Thyroid gland (tissue), 4 donors: ENCODE results near the gene TFPI2. TPM values are rescaled to one million over a fixed set of nuclear protein-coding genes. Genes with fewer than 3 reads are reported as not detected.

Experiments
- DNase-seq, 2 donors: peaks; one replicate each; pipeline ENCODE4 v3.0.0-alpha.2; 2019
- H3K27ac ChIP-seq, 3 donors: fragments of 200-600 bp; sonication (generic); 1 replicate in 2 of 3; 2 replicates in 1 of 3; pipeline ENCODE4 v1.5.1; 2016 to 2019; ENCODE audit warnings: mild to moderate bottlenecking in 1 of 3, moderate library complexity in 1 of 3
- H3K27me3 ChIP-seq: fragments of 200-600 bp; sonication (generic); one replicate; pipeline ENCODE4 v1.5.1; 2019
- H3K36me3 ChIP-seq, 2 donors: fragments of 200-600 bp; sonication (generic); one replicate each; pipeline ENCODE4 v1.5.1; 2016 to 2019
- H3K4me1 ChIP-seq, 2 donors: fragments of 200-600 bp; sonication (generic); one replicate each; pipeline ENCODE4 v1.5.1; 2017 to 2019
- H3K4me3 ChIP-seq, 3 donors: fragments of 200-600 bp; sonication (generic); replicated peaks in 1 of 3; 1 replicate in 2 of 3; 2 replicates in 1 of 3; pipeline ENCODE4 v1.5.1; 2016; ENCODE audit warnings: mild to moderate bottlenecking in 1 of 3
- H3K9me3 ChIP-seq: fragments of 200-600 bp; sonication (generic); one replicate; pipeline ENCODE4 v1.5.1; 2017
- POLR2A ChIP-seq, 2 donors: fragments of 450-650 bp; IDR thresholded peaks; one replicate each; pipeline ENCODE4 v1.6.1; 2017; ENCODE audit warnings: antibody characterized with exemption in 2 of 2, mild to moderate bottlenecking in 2 of 2, moderate library complexity in 1 of 2
- WGBS, 2 donors: methylation state at CpG; one replicate each; pipeline ENCODE4 v1.1.5; 2017; 5-methylcytosine and 5-hydroxymethylcytosine counted together
- intact Hi-C: fragments of 100-400 bp; cut with DNase I; formaldehyde crosslinking; loops from one replicate; pipeline ENCODE4 v1.15.1; 2023
- small RNA-seq: library from RNA; depleted of rRNA; stranded (forward); fragments of <200 nt; gene quantifications from one replicate; pipeline ENCODE3, GENCODE V24; 2016
- total RNA-seq, 4 donors: library from RNA; depleted of rRNA; stranded (reverse); fragments of >200 nt; gene quantifications; one replicate each; pipeline ENCODE4 v1.2.3, GENCODE V29; 2016
- TF ChIP-seq, protein P1 (sequence below), 6 experiments: fragments of 200-600 bp in 3 of 6; fragments of 450-650 bp in 3 of 6; sonication (generic) in 3 of 6; IDR thresholded peaks; one replicate each; pipeline ENCODE4 v1.5.1; 2016 to 2019; ENCODE audit warnings: antibody characterized with exemption in 6 of 6, mild to moderate bottlenecking in 2 of 6, inconsistent platforms in 1 of 6, moderate library complexity in 1 of 6

Gene TFPI2
- total RNA-seq, 4 donors from 2014 or later = 0.56 to 3.2 TPM; not detected in 2

DNA sequence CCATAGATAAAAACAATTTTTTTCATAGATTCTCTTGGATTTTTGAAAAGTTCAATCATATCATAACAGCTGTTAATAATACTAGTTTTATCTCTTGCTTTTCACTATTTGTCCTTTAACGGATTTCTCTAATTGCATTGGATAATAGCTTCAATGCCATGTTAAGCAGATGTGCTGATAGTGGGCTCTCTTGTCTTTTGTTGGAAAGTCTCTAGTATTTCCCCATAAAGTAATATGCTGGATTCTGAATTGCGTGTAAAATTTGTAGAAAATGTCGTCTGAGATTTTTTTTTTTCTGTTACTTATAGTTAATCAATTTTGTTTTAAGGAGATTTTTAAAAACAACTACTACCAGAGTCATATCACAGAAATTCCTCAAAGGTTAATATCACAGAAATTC lies 53.3 kb downstream of the TFPI2 start:
- Histone ChIP-seq H3K27ac (no peak overlapping the region), H3K36me3 (no peaks in the 10 kb centered on the region), H3K4me3 (no peak overlapping the region), H3K27me3 (no peaks in the 10 kb centered on the region), H3K9me3 (no peaks in the 10 kb centered on the region), H3K4me1 (no peaks in the 10 kb centered on the region)
- TF ChIP-seq, protein P1, sequence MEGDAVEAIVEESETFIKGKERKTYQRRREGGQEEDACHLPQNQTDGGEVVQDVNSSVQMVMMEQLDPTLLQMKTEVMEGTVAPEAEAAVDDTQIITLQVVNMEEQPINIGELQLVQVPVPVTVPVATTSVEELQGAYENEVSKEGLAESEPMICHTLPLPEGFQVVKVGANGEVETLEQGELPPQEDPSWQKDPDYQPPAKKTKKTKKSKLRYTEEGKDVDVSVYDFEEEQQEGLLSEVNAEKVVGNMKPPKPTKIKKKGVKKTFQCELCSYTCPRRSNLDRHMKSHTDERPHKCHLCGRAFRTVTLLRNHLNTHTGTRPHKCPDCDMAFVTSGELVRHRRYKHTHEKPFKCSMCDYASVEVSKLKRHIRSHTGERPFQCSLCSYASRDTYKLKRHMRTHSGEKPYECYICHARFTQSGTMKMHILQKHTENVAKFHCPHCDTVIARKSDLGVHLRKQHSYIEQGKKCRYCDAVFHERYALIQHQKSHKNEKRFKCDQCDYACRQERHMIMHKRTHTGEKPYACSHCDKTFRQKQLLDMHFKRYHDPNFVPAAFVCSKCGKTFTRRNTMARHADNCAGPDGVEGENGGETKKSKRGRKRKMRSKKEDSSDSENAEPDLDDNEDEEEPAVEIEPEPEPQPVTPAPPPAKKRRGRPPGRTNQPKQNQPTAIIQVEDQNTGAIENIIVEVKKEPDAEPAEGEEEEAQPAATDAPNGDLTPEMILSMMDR (IDR thresholded peaks at IDR 0.05) = no peak
- no peak for TF ChIP-seq POLR2A (IDR thresholded peaks at IDR 0.05)
- intact Hi-C loops = no loop called here
- 90 to 91% methylated on average over 3 of the region's 3 CpGs for WGBS, 2 donors
- DNase-seq = no peak

DNA sequence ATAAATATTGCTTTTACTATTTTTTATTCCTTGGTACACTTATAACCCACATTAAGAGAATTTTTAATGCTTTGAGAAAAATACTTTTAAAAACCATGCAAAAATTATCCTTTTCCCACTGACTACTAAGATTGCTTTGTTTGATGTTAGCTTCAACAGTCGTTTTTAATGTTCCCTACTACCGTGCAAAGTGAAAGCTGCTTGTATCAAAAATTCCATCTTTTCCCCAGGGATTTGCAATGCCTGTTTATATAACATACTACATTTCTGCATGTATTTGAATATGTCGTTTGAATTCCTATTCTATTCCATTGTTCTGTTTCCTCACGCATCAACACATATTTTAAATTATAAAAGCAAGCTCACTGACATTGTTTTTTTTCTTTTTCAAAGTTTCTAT lies 54.4 kb downstream of the TFPI2 start:
- Histone ChIP-seq H3K27ac (no peak overlapping the region), H3K4me1 (no peaks in the 10 kb centered on the region), H3K36me3 (no peaks in the 10 kb centered on the region), H3K4me3 (no peak overlapping the region), H3K9me3 (no peaks in the 10 kb centered on the region), H3K27me3 (no peaks in the 10 kb centered on the region)
- intact Hi-C loops = no loop called here
- 34 to 37% methylated on average over 4 of the region's 4 CpGs for WGBS, 2 donors
- no peak for DNase-seq
- no peak for TF ChIP-seq POLR2A (IDR thresholded peaks at IDR 0.05)

DNA sequence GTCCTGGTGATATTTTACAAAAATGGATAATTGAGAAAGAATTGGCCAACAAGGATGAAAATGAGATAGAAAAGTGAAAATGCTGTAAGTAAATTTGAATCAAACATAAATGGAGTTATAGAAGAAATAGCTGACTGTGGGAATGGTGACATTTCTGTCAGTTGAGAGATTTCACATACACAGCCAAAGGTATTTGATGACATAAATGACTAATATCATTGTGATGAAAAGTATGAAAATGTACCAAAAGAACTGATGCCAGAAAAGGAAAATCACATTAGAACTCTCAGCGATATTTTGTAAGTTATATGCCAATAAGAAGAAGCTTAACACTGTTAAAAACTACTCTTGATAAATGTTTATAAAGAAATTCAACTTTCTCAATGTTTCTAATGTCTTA lies 54.9 kb downstream of the TFPI2 start:
- no peaks in the 10 kb centered on the region for H3K27me3 ChIP-seq
- intact Hi-C loops = no loop called here
- no peak overlapping the region for H3K27ac ChIP-seq
- H3K9me3 ChIP-seq = no peaks in the 10 kb centered on the region
- DNase-seq = no peak
- no peak overlapping the region for H3K4me3 ChIP-seq
- no peaks in the 10 kb centered on the region for H3K36me3 ChIP-seq
- WGBS, 2 donors = 61 to 65% methylated on average over 1 of the region's 1 CpG
- H3K4me1 ChIP-seq = no peaks in the 10 kb centered on the region
- TF ChIP-seq, protein P1 (IDR thresholded peaks at IDR 0.05) = no peak
- TF ChIP-seq POLR2A (IDR thresholded peaks at IDR 0.05) = no peak

Small RNAs within 50 kb of the gene (small RNA-seq; reads per million reads assigned to genes)
- gene AC002076.2 = not detected

Other genes with a start within 250 kb of the TFPI2 start
- not detected for gene GNGT1, start 15.8 kb upstream of the TFPI2 start, total RNA-seq
- 10 to 100 TPM; 10.7 to 43.4 (median 26.3) TPM for gene GNG11, start 31.0 kb upstream of the TFPI2 start, total RNA-seq
- gene BET1, start 113.6 kb upstream of the TFPI2 start, total RNA-seq = 10 to 100 TPM; 21.6 to 45.5 (median 32.1) TPM